ENCODE results near the gene CADPS.

DNA sequence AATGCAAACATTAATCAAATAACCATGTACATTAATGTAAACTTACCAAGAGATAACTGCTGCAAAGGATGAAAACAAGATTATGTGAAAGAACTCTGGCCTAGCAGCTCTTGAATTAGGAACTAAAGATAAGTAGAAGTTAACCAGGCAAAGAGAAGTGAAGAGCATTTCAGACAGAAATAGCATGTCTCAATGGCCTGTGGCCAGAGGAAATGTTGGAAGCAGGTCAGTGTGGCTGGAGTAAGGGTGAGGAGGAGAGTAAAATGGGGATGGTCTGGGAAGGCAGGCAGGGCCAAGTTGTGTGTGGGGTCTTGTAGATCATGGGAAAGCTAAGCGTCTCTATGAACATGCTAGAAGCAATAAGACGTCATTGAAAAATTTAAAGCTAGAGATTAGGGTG, 192.4 kb downstream of the CADPS start:
- TF ChIP-seq, protein P1, sequence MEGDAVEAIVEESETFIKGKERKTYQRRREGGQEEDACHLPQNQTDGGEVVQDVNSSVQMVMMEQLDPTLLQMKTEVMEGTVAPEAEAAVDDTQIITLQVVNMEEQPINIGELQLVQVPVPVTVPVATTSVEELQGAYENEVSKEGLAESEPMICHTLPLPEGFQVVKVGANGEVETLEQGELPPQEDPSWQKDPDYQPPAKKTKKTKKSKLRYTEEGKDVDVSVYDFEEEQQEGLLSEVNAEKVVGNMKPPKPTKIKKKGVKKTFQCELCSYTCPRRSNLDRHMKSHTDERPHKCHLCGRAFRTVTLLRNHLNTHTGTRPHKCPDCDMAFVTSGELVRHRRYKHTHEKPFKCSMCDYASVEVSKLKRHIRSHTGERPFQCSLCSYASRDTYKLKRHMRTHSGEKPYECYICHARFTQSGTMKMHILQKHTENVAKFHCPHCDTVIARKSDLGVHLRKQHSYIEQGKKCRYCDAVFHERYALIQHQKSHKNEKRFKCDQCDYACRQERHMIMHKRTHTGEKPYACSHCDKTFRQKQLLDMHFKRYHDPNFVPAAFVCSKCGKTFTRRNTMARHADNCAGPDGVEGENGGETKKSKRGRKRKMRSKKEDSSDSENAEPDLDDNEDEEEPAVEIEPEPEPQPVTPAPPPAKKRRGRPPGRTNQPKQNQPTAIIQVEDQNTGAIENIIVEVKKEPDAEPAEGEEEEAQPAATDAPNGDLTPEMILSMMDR (conservative IDR thresholded peaks at IDR 0.05; ENCODE audit: low read length) = no peak
- TF ChIP-seq EZH2phosphoT487 (IDR thresholded peaks at IDR 0.05; ENCODE audit: borderline replicate concordance, low read depth, low read length) = no peak

Measured in OCI-LY7 (cell line).